SK-N-SH (cell line): Measurements from ENCODE around the gene THADA. TPM values are rescaled to one million over a fixed set of nuclear protein-coding genes. Genes with fewer than 3 reads are reported as not detected.

Experiments used
- CTCF ChIA-PET: fragments of 300-600, 350-600 bp; formaldehyde crosslinking; extraction: SDS; loops from one replicate; lab custom pipeline; 2021; lab: Yijun Ruan, JAX
- POLR2A ChIA-PET: fragments of 350-600 bp; sonication (Branson Sonifier 250); formaldehyde crosslinking; extraction: SDS; loops from one replicate; lab custom pipeline; 2020; ENCODE audit warnings: antibody characterized with exemption, inconsistent platforms; lab: Yijun Ruan, JAX
- DNase-seq: peaks from one replicate; pipeline ENCODE4 v3.0.0; 2012
- H2AFZ ChIP-seq: fragments of 200-600 bp; sonication (generic); 2 replicates; pipeline ENCODE4 v1.8.1; 2016; ENCODE audit warnings: antibody characterized with exemption, mild to moderate bottlenecking, low read depth
- H3F3A ChIP-seq: fragments of 200-600 bp; sonication (generic); replicated peaks from 2 replicates; pipeline ENCODE3; 2016; ENCODE audit warnings: antibody characterized with exemption, mild to moderate bottlenecking; ENCODE audit not compliant: insufficient read depth
- H3K27ac ChIP-seq, 2 experiments: fragments of 200-500 bp in 1 of 2; fragments of 200-600 bp in 1 of 2; sonication (Bioruptor generic) in 1 of 2; sonication (generic), shearing (Covaris generic) in 1 of 2; 2 replicates each; pipeline versions ENCODE4 v1.5.1 to v1.6.1; 2014 to 2016; ENCODE audit warnings: low read depth in 2 of 2, inconsistent platforms in 1 of 2, low read length in 1 of 2, mild to moderate bottlenecking in 1 of 2, mixed read lengths in 1 of 2
- H3K27me3 ChIP-seq: fragments of 200-600 bp; sonication (generic), shearing (Covaris generic); 2 replicates; pipeline ENCODE4 v1.6.1; 2016; ENCODE audit warnings: mixed run types; ENCODE audit not compliant: insufficient read depth
- H3K36me3 ChIP-seq, 2 experiments: fragments of 200-500 bp in 1 of 2; fragments of 200-600 bp in 1 of 2; sonication (Bioruptor generic) in 1 of 2; sonication (generic) in 1 of 2; replicated peaks in 1 of 2; 2 replicates each; pipeline versions ENCODE3 to v1.5.1; 2014 to 2016; ENCODE audit warnings: low read length in 1 of 2, mild to moderate bottlenecking in 1 of 2; ENCODE audit not compliant: insufficient read depth in 2 of 2, control insufficient read depth in 1 of 2
- H3K4me1 ChIP-seq, 2 experiments: fragments of 200-500 bp in 1 of 2; fragments of 200-600 bp in 1 of 2; sonication (Bioruptor generic) in 1 of 2; sonication (generic), shearing (Covaris generic) in 1 of 2; 2 replicates each; pipeline versions ENCODE4 v1.5.1 to v1.6.1; 2014 to 2016; ENCODE audit warnings: low read depth in 1 of 2, low read length in 1 of 2, mixed run types in 1 of 2; ENCODE audit not compliant: insufficient read depth in 2 of 2, control insufficient read depth in 1 of 2
- H3K4me2 ChIP-seq: fragments of 200-600 bp; sonication (generic), shearing (Covaris generic); 2 replicates; pipeline ENCODE4 v1.6.1; 2017; ENCODE audit warnings: mixed run types
- H3K4me3 ChIP-seq, 2 experiments: fragments of 200-500 bp in 1 of 2; fragments of 200-600 bp in 1 of 2; sonication (Bioruptor generic) in 1 of 2; sonication (generic), shearing (Covaris generic) in 1 of 2; 2 replicates each; pipeline versions ENCODE4 v1.5.1 to v1.8.1; 2014 to 2016; ENCODE audit warnings: low read depth in 2 of 2, inconsistent platforms in 1 of 2, low read length in 1 of 2, mild to moderate bottlenecking in 1 of 2, mixed read lengths in 1 of 2, moderate library complexity in 1 of 2
- H3K79me2 ChIP-seq: fragments of 200-600 bp; sonication (generic); 2 replicates; pipeline ENCODE4 v1.8.1; 2017; ENCODE audit warnings: mild to moderate bottlenecking; ENCODE audit not compliant: insufficient read depth
- H3K9ac ChIP-seq: fragments of 200-600 bp; sonication (generic); 2 replicates; pipeline ENCODE4 v1.6.1; 2017; ENCODE audit warnings: mixed run types
- H3K9me2 ChIP-seq: fragments of 200-600 bp; sonication (generic); 2 replicates; pipeline ENCODE4 v1.6.1; 2017; ENCODE audit warnings: mixed run types
- H3K9me3 ChIP-seq: fragments of 200-600 bp; sonication (generic); 2 replicates; pipeline ENCODE4 v1.6.1; 2017; ENCODE audit warnings: mixed run types, mild to moderate bottlenecking, moderate library complexity
- H4K20me1 ChIP-seq: fragments of 200-600 bp; sonication (generic); 2 replicates; pipeline ENCODE4 v1.6.1; 2017; ENCODE audit warnings: mild to moderate bottlenecking, mixed run types; ENCODE audit not compliant: insufficient read depth
- CHD2 ChIP-seq: fragments of 150-350 bp; IDR thresholded peaks from 2 replicates; pipeline ENCODE4 v1.6.1; 2018; ENCODE audit warnings: low read length; ENCODE audit not compliant: partially characterized antibody
- EP300 ChIP-seq, 2 experiments: IDR thresholded peaks; 2 replicates each; pipeline versions ENCODE4 v1.4.0 to v1.6.1; 2012; ENCODE audit warnings: borderline replicate concordance in 1 of 2, low read depth in 1 of 2, low read length in 1 of 2
- EZH2phosphoT487 ChIP-seq: fragments of 200-600 bp; sonication (generic); IDR thresholded peaks from 2 replicates; pipeline ENCODE4 v1.6.1; 2017; ENCODE audit warnings: low read depth, mixed run types, mild to moderate bottlenecking, antibody characterized with exemption, moderate library complexity, borderline replicate concordance
- FOXJ3 ChIP-seq: sonication (generic); formaldehyde crosslinking; IDR thresholded peaks from 2 replicates; pipeline ENCODE4 v1.5.1; 2020; ENCODE audit warnings: mild to moderate bottlenecking, missing genetic modification reagents
- GATA2 ChIP-seq: sonication (generic); formaldehyde crosslinking; IDR thresholded peaks from 2 replicates; pipeline ENCODE4 v1.5.0; 2020; ENCODE audit warnings: mild to moderate bottlenecking, missing genetic modification reagents
- NRF1 ChIP-seq: IDR thresholded peaks from 2 replicates; pipeline ENCODE4 v1.6.1; 2012; ENCODE audit warnings: low read depth, mild to moderate bottlenecking, low read length
- RCOR1 ChIP-seq: fragments of 150-350 bp; IDR thresholded peaks from 2 replicates; pipeline ENCODE4 v1.6.1; 2017; ENCODE audit warnings: antibody characterized with exemption, low read length
- RXRA ChIP-seq: IDR thresholded peaks from 2 replicates; pipeline ENCODE4 v1.4.0; 2012; ENCODE audit warnings: low read depth, mild to moderate bottlenecking, borderline replicate concordance
- TAF1 ChIP-seq: IDR thresholded peaks from 2 replicates; pipeline ENCODE4 v1.6.1; 2012; ENCODE audit warnings: low read depth, mild to moderate bottlenecking, low read length, moderate library complexity, borderline replicate concordance
- YY1 ChIP-seq: IDR thresholded peaks from 2 replicates; pipeline ENCODE4 v1.4.0; 2012; ENCODE audit warnings: low read depth, mild to moderate bottlenecking
- WGBS: methylation state at CpG from one replicate; pipeline ENCODE4 v1.1.6; 2017; ENCODE audit warnings: low lambda C conversion rate; 5-methylcytosine and 5-hydroxymethylcytosine counted together
- polyA plus RNA-seq, 3 experiments: library from polyadenylated mRNA; depleted of rRNA; stranded (reverse); fragments of >200 nt; gene quantifications; 2 replicates each; pipeline ENCODE4 v1.2.3, GENCODE V29; 2012
- TF ChIP-seq, protein P1 (sequence below): IDR thresholded peaks from 2 replicates; pipeline ENCODE4 v1.4.0; 2012; ENCODE audit warnings: low read depth, borderline replicate concordance
- TF ChIP-seq, protein P2 (sequence below): IDR thresholded peaks from 2 replicates; pipeline ENCODE4 v1.4.0; 2012; ENCODE audit warnings: low read depth, borderline replicate concordance
- TF ChIP-seq, protein P3 (sequence below): IDR thresholded peaks from 2 replicates; pipeline ENCODE4 v1.6.1; 2012; ENCODE audit warnings: mild to moderate bottlenecking, low read depth, low read length, moderate library complexity
- TF ChIP-seq, protein P4 (sequence below): fragments of 150-350 bp; IDR thresholded peaks from 2 replicates; pipeline ENCODE4 v1.6.1; 2016; ENCODE audit warnings: mild to moderate bottlenecking, low read depth, low read length

Gene THADA
- polyA plus RNA-seq, 1 of the 3 experiments (the other 2 are of a cell fraction): 25.6 TPM

DNA sequence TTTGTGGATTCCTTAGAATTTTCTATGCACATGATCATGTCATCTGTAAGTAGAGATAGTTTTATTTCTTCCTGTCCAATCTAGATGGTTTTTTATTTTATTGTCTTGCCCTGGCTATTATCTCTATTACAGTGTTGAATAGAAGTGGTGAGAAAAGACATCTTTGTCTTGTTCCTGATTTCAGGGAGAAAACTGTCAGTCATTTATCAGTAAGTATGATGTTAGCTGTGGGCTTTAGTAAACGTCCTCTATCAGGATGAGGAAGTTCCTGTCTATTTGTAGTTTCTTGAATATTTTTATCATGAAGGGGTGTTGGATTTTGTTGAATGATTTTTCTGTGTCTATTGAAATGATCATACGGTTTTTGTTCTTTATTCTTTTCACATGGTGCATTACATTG lies 46.5 kb upstream of the THADA start:
- Histone ChIP-seq H3K36me3 (no peaks in the 10 kb centered on the region), H3K9me3 (no peaks in the 10 kb centered on the region), H3K4me3 (no peak overlapping the region), H4K20me1 (no peaks in the 10 kb centered on the region), H3K79me2 (no peaks in the 10 kb centered on the region), H3K9ac (no peak overlapping the region), H3K27me3 (no peaks in the 10 kb centered on the region), H3F3A (no peaks in the 10 kb centered on the region), H3K27ac (no peak overlapping the region), H3K9me2 (no peaks in the 10 kb centered on the region), H3K4me1 (peaks cover 0 to 4% of the 10 kb centered on the region in 2 experiments; a peak in 1 of 4 replicates), H2AFZ (0 out of 2 replicates have a peak overlapping the region, but pooled peaks have one; percentile 17), H3K4me2 (no peak overlapping the region)
- ChIA-PET POLR2A (no interaction called here), CTCF (interaction anchor here (0.8 kb wide), 1 partner anchor 16 kb away, joined by 3 read pairs; no protein-coding TSS in a partner anchor)
- DNase-seq: no peak
- 65% methylated on average over 2 of the region's 2 CpGs for WGBS
- TF ChIP-seq, protein P1, sequence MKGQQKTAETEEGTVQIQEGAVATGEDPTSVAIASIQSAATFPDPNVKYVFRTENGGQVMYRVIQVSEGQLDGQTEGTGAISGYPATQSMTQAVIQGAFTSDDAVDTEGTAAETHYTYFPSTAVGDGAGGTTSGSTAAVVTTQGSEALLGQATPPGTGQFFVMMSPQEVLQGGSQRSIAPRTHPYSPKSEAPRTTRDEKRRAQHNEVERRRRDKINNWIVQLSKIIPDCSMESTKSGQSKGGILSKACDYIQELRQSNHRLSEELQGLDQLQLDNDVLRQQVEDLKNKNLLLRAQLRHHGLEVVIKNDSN: no peak
- TF ChIP-seq RCOR1: no peak
- no peak for TF ChIP-seq NRF1
- TF ChIP-seq, protein P2, sequence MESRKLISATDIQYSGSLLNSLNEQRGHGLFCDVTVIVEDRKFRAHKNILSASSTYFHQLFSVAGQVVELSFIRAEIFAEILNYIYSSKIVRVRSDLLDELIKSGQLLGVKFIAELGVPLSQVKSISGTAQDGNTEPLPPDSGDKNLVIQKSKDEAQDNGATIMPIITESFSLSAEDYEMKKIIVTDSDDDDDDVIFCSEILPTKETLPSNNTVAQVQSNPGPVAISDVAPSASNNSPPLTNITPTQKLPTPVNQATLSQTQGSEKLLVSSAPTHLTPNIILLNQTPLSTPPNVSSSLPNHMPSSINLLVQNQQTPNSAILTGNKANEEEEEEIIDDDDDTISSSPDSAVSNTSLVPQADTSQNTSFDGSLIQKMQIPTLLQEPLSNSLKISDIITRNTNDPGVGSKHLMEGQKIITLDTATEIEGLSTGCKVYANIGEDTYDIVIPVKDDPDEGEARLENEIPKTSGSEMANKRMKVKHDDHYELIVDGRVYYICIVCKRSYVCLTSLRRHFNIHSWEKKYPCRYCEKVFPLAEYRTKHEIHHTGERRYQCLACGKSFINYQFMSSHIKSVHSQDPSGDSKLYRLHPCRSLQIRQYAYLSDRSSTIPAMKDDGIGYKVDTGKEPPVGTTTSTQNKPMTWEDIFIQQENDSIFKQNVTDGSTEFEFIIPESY: no peak
- TF ChIP-seq EP300 (IDR thresholded peaks at IDR 0.05; ENCODE audit: borderline replicate concordance in 1 of 2, low read depth in 1 of 2, low read length in 1 of 2): no peak
- TF ChIP-seq YY1: no peak

DNA sequence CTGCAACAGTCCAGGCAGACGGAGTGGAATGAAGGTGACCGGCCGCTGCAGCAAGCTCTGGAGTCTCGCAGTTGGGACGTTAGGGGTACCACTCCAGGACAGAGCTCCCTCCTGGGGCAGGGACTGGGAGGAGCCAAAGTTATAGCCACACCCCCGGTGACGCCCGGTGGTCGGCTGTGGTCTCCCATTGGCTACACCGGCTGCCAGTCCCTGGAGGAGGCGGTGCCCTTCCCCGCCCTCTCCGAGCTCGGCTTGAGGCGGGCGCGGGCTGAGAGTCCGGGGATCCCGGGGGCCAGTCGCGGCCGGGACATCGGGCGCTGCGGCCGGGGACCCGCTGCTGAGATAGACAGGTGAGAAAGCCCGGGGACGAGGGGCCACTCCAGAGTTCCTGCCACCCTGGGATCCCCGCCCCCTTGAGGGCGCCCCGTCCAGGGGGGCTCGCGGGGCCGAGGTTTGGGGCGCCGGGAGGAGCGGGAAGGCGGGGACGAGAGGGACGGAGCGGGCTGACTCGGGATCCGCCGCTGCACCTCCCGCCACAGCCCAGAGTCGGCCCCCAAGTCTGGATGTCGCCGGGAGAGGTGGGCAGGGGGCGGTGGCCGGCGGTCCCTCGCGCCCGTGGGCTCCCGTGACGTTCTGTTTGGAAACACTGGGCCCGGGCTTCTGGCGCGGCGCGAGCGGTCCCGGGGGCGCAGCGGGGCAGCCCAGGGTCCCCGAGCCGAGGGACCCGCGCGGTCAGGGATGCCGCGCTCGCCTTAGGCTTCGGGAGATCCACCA lies 41.4 kb upstream of the THADA start, which contains the start of gene PLEKHH2:
PLEKHH2 (plus strand) TSS at position 231 of the 774 bp plus-strand sequence. CDS start 7,414 bp downstream, outside the sequence.
- POLR2A ChIA-PET: interaction anchor here (0.6 to 1.1 kb wide), 3 partner anchors 9 to 137 kb away, joined by 3 read pairs; partner anchors contain the start of genes DYNC2LI1 and THADA
- Histone ChIP-seq H3K27me3 (no peaks in the 10 kb centered on the region), H3K4me1 (peaks cover 0 to 9% of the 10 kb centered on the region in 2 experiments; a peak in 1 of 4 replicates), H2AFZ (peak within 1 kb of the TSS; percentile 96), H3K4me3 (peak within 1 kb of the TSS; percentile 76 to 79), H3K4me2 (peak within 1 kb of the TSS; percentile 89), H3K36me3 (no peaks in the 10 kb centered on the region), H3K9ac (peak within 1 kb of the TSS; percentile 66; the same call in 1 of the 2 replicates), H3K27ac (no peak within 1 kb of the TSS), H4K20me1 (no peaks in the 10 kb centered on the region), H3K9me3 (no peaks in the 10 kb centered on the region), H3K79me2 (no peaks in the 10 kb centered on the region), H3K9me2 (no peaks in the 10 kb centered on the region), H3F3A (peaks cover 5% of the 10 kb centered on the region)
- DNase-seq: peak; percentile 100
- CTCF ChIA-PET: interaction anchor here (0.6 to 4.3 kb wide), 7 partner anchors 11 to 115 kb away, joined by 3 to 33 read pairs (median 3); no protein-coding TSS in a partner anchor
- 2% methylated on average over 35 of the region's 75 CpGs for WGBS
- TF ChIP-seq EZH2phosphoT487: no peak
- TF ChIP-seq RCOR1: no peak
- no peak for TF ChIP-seq RXRA
- no peak for TF ChIP-seq TAF1
- TF ChIP-seq, protein P3, sequence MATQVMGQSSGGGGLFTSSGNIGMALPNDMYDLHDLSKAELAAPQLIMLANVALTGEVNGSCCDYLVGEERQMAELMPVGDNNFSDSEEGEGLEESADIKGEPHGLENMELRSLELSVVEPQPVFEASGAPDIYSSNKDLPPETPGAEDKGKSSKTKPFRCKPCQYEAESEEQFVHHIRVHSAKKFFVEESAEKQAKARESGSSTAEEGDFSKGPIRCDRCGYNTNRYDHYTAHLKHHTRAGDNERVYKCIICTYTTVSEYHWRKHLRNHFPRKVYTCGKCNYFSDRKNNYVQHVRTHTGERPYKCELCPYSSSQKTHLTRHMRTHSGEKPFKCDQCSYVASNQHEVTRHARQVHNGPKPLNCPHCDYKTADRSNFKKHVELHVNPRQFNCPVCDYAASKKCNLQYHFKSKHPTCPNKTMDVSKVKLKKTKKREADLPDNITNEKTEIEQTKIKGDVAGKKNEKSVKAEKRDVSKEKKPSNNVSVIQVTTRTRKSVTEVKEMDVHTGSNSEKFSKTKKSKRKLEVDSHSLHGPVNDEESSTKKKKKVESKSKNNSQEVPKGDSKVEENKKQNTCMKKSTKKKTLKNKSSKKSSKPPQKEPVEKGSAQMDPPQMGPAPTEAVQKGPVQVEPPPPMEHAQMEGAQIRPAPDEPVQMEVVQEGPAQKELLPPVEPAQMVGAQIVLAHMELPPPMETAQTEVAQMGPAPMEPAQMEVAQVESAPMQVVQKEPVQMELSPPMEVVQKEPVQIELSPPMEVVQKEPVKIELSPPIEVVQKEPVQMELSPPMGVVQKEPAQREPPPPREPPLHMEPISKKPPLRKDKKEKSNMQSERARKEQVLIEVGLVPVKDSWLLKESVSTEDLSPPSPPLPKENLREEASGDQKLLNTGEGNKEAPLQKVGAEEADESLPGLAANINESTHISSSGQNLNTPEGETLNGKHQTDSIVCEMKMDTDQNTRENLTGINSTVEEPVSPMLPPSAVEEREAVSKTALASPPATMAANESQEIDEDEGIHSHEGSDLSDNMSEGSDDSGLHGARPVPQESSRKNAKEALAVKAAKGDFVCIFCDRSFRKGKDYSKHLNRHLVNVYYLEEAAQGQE: no peak
- TF ChIP-seq, protein P4, sequence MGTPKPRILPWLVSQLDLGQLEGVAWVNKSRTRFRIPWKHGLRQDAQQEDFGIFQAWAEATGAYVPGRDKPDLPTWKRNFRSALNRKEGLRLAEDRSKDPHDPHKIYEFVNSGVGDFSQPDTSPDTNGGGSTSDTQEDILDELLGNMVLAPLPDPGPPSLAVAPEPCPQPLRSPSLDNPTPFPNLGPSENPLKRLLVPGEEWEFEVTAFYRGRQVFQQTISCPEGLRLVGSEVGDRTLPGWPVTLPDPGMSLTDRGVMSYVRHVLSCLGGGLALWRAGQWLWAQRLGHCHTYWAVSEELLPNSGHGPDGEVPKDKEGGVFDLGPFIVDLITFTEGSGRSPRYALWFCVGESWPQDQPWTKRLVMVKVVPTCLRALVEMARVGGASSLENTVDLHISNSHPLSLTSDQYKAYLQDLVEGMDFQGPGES: peak; percentile 39; the same call in 1 of the 2 replicates
- no peak for TF ChIP-seq FOXJ3
- TF ChIP-seq CHD2: peak; percentile 61
- TF ChIP-seq, protein P1: no peak
- no peak for TF ChIP-seq GATA2 (CRISPR knock-in tag)
